Glutamatergic neuron (in vitro differentiated cells): ENCODE results near the gene LTC4S. TPM values are rescaled to one million over a fixed set of nuclear protein-coding genes. Genes with fewer than 3 reads are reported as not detected.

Experiments
- DNase-seq: peaks from one replicate; pipeline ENCODE4 v3.0.0; 2022
- H3K27ac Mint-ChIP-seq: one replicate; pipeline ENCODE4 v1.8.0; 2020; ENCODE audit warnings: mild to moderate bottlenecking, mixed read lengths, inconsistent platforms; ENCODE audit not compliant: unreplicated experiment
- H3K27me3 Mint-ChIP-seq: one replicate; pipeline ENCODE4 v1.8.0; 2020; ENCODE audit warnings: mild to moderate bottlenecking, moderate library complexity, mixed read lengths, inconsistent platforms; ENCODE audit not compliant: unreplicated experiment
- H3K36me3 Mint-ChIP-seq: one replicate; pipeline ENCODE4 v1.8.0; 2020; ENCODE audit warnings: mild to moderate bottlenecking, mixed read lengths, inconsistent platforms; ENCODE audit not compliant: unreplicated experiment
- H3K4me1 Mint-ChIP-seq: one replicate; pipeline ENCODE4 v1.8.0; 2020; ENCODE audit warnings: mild to moderate bottlenecking, low read depth, mixed read lengths, inconsistent platforms; ENCODE audit not compliant: unreplicated experiment
- H3K4me3 Mint-ChIP-seq: one replicate; pipeline ENCODE4 v1.8.0; 2020; ENCODE audit warnings: mild to moderate bottlenecking, mixed read lengths, inconsistent platforms; ENCODE audit not compliant: unreplicated experiment
- H3K9me3 Mint-ChIP-seq: one replicate; pipeline ENCODE4 v1.8.0; 2020; ENCODE audit warnings: mild to moderate bottlenecking, moderate library complexity, mixed read lengths, inconsistent platforms; ENCODE audit not compliant: unreplicated experiment
- total RNA-seq: library from RNA; stranded (reverse); fragmentation: NEBNext Ultra II Directional; extraction: Animal tissue kit (Norgen Biotek cat#: 25700); gene quantifications from one replicate; pipeline ENCODE4 v1.2.1, GENCODE V29; 2021; ENCODE audit not compliant: unreplicated experiment
- TF ChIP-seq, protein P1 (sequence below): fragments of 200-600 bp; sonication (generic); IDR thresholded peaks from one replicate; pipeline ENCODE4 v1.5.0; 2021; ENCODE audit not compliant: partially characterized antibody, unreplicated experiment

LTC4S gene
- total RNA-seq, 1 donor from 2014 or later: 0.91 TPM

DNA sequence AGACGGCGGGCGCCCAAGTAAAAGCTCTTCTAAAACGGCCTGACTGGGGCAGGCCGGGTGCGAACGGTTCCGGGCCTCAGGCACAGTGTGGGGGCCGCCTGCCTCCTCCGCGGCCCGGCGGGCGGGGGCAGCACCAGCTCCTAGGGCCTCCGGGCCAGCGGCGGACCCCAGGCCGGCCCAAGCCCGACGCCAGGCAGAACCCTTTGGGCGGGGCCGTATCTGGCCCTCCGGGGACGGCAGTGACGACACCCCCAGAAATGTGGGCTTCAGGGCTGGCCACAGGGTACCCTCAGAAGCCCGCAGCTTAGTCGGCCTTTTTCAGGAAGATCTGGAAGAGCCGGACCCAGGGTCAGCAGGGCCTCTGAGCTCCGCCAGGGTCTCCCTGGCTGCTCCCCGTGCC, 4.0 kb downstream of the LTC4S start:
- Mint-ChIP-seq H3K4me1 (no peaks in the 10 kb centered on the region), H3K4me3 (no peak overlapping the region), H3K27ac (no peak overlapping the region), H3K27me3 (peaks cover 10% of the 10 kb centered on the region), H3K9me3 (peaks cover 10% of the 10 kb centered on the region), H3K36me3 (peaks cover 9% of the 10 kb centered on the region)
- TF ChIP-seq, protein P1, sequence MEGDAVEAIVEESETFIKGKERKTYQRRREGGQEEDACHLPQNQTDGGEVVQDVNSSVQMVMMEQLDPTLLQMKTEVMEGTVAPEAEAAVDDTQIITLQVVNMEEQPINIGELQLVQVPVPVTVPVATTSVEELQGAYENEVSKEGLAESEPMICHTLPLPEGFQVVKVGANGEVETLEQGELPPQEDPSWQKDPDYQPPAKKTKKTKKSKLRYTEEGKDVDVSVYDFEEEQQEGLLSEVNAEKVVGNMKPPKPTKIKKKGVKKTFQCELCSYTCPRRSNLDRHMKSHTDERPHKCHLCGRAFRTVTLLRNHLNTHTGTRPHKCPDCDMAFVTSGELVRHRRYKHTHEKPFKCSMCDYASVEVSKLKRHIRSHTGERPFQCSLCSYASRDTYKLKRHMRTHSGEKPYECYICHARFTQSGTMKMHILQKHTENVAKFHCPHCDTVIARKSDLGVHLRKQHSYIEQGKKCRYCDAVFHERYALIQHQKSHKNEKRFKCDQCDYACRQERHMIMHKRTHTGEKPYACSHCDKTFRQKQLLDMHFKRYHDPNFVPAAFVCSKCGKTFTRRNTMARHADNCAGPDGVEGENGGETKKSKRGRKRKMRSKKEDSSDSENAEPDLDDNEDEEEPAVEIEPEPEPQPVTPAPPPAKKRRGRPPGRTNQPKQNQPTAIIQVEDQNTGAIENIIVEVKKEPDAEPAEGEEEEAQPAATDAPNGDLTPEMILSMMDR: no peak
- no peak for DNase-seq

DNA sequence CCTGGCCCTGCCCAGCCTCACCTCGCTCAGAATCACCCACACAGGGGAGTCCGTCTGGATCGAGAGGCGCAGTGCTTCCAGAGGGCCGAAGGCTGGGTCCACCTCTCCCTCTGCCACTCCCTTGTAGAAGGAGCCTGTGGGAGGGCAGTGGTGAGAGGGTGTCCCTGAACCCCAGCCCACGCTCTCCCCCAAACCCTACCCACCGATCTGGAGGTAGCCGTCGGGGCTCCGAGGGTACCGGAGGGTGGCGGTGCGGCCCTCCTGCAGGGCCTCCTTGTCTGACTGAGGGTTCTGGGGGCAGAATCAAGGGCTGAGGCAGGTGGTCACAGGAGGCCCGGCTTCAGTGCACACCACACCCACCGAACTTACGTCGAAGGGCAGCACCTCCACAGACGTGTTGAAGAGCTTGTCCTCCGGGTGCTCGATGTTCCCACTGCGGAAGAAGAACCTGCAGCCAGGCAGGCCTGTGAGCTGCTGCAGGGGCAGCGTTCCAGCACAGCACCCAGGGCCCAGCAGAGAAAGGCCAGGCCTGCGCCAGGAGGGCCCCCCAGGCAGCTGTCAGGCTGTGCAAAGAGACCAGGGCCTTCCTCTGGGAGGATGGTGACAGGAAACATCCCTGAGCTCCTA, 4.5 kb downstream of the LTC4S start:
- no peak overlapping the region for H3K4me3 Mint-ChIP-seq
- TF ChIP-seq, protein P1: no peak
- no peak for DNase-seq
- H3K27me3 Mint-ChIP-seq: peaks cover 8% of the 10 kb centered on the region
- H3K27ac Mint-ChIP-seq: no peak overlapping the region
- H3K9me3 Mint-ChIP-seq: peaks cover 8% of the 10 kb centered on the region
- peaks cover 9% of the 10 kb centered on the region for H3K36me3 Mint-ChIP-seq
- no peaks in the 10 kb centered on the region for H3K4me1 Mint-ChIP-seq

DNA sequence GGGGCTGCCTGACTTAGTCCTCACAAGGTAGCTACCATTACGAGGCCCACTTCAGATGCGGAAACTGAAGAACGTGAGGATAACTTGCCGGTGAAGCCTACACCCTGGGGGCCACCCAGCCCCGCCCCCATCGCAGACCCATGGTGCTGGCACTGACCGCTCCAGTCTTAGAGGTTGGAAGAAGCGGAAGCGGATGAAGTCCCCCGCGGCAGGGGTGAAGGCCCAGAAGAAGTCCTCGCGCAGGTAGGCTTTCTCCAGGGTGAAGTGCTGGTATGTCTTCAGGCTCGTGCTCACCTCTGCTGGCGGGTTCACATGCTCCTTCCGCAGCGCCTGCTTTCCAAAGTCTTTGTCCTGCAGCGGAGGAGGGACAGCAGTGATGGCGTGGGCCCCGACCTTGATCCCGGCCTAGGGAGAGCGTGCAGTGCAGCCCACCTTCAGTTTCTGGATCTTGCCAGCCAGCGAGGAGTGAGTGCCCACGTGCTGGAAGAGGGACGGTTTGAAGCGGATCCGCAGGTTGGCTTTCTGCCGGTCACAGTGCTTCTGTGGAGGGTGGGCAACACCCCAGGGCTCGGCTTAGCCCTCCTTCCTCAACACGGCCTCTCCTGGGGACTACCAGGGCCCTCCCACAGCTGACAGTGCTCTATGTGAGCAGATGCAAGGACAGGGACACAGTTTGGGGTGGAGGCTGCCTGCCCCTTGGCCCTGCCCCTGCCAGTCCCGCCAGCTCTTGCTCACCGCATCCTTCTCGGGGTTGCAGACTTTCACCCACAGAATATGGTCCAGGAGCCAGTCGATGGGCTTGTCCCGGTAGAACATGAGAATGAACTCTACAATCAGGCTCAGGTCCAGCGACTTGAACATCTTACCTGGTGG, 5.2 kb downstream of the LTC4S start:
- H3K36me3 Mint-ChIP-seq: peaks cover 9% of the 10 kb centered on the region
- H3K27ac Mint-ChIP-seq: no peak overlapping the region
- TF ChIP-seq, protein P1: no peak
- no peak overlapping the region for H3K4me3 Mint-ChIP-seq
- peaks cover 8% of the 10 kb centered on the region for H3K27me3 Mint-ChIP-seq
- no peak for DNase-seq
- H3K9me3 Mint-ChIP-seq: peaks cover 8% of the 10 kb centered on the region
- no peaks in the 10 kb centered on the region for H3K4me1 Mint-ChIP-seq

DNA sequence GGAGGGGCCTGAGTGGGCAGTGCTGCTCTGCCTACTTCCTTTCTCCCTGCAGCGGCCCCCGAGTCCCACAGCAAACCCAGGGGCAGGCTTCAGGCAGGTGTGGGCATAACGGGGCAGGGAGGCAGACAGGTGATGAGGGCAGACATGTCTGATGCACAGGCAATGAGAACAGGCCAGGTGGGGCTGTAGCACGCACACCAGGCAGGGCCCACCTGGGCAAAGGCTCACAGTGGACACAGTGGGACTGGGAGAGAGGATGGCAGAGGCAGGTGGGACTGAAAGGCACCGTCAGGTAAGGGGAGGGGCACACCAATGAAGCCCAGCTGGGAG, 5.8 kb downstream of the LTC4S start:
- Mint-ChIP-seq H3K4me1 (no peaks in the 10 kb centered on the region), H3K4me3 (no peak overlapping the region), H3K27me3 (peaks cover 8% of the 10 kb centered on the region), H3K27ac (no peak overlapping the region), H3K9me3 (peaks cover 5% of the 10 kb centered on the region), H3K36me3 (peaks cover 9% of the 10 kb centered on the region)
- TF ChIP-seq, protein P1: no peak
- no peak for DNase-seq
